HepG2 (cell line): ENCODE measurements around the gene LTB4R. TPM values are rescaled to one million over a fixed set of nuclear protein-coding genes. Genes with fewer than 3 reads are reported as not detected.

Source experiments
- AGO2 ChIP-seq: fragments of 200-400 bp; formaldehyde crosslinking; optimal IDR thresholded peaks from 2 replicates; pipeline ENCODE3; 2017; ENCODE audit warnings: mild to moderate bottlenecking, low read depth, low read length, moderate library complexity
- ZNF232 ChIP-seq: sonication (generic); formaldehyde crosslinking; IDR thresholded peaks from 2 replicates; pipeline ENCODE4 v1.4.0; 2020; ENCODE audit warnings: missing genetic modification reagents, borderline replicate concordance
- ZNF768 ChIP-seq: sonication (generic); formaldehyde crosslinking; IDR thresholded peaks from 2 replicates; pipeline ENCODE4 v1.4.0; 2020; ENCODE audit warnings: missing genetic modification reagents
- ZSCAN29 ChIP-seq: sonication (generic); formaldehyde crosslinking; conservative IDR thresholded peaks from 2 replicates; pipeline ENCODE4 v1.4.0; 2020; ENCODE audit warnings: mild to moderate bottlenecking, missing genetic modification reagents
- polyA plus RNA-seq, 8 experiments: library from polyadenylated mRNA; depleted of rRNA in 3 of 8; stranded (reverse) in 7 of 8; unstranded in 1 of 8; fragments of >200 nt; fragmentation: Illumina TruSeq in 4 of 8; extraction: Trizol in 4 of 8; gene quantifications; 2 replicates each; pipeline versions ENCODE4 v1.2.1 to v1.2.3, GENCODE V29; 2011 to 2016; ENCODE audit warnings: low read depth in 4 of 8, missing spikeins in 1 of 8, mixed read lengths in 1 of 8; ENCODE audit not compliant: insufficient read depth in 1 of 8
- total RNA-seq, 5 experiments: library from RNA; depleted of rRNA; stranded (reverse); fragments of >200 nt; fragmentation: Illumina TruSeq; extraction: Trizol; gene quantifications; 2 replicates each; pipeline ENCODE4 v1.2.3, GENCODE V29; 2016; ENCODE audit warnings: low read depth in 1 of 5
- TF ChIP-seq, protein P1 (sequence below): sonication (generic); formaldehyde crosslinking; IDR thresholded peaks from 2 replicates; pipeline ENCODE4 v1.4.0; 2020; ENCODE audit warnings: mild to moderate bottlenecking, low read depth, missing genetic modification reagents
- TF ChIP-seq, protein P2 (sequence below): sonication (generic); formaldehyde crosslinking; IDR thresholded peaks from 2 replicates; pipeline ENCODE4 v1.4.0; 2020; ENCODE audit warnings: mild to moderate bottlenecking, missing genetic modification reagents

LTB4R gene
- total and polyA plus RNA-seq, 2 of the 13 experiments (the other 11 are each of a cell fraction or from before 2014, with no cell fraction given), result 3.2 to 8.2 TPM

DNA sequence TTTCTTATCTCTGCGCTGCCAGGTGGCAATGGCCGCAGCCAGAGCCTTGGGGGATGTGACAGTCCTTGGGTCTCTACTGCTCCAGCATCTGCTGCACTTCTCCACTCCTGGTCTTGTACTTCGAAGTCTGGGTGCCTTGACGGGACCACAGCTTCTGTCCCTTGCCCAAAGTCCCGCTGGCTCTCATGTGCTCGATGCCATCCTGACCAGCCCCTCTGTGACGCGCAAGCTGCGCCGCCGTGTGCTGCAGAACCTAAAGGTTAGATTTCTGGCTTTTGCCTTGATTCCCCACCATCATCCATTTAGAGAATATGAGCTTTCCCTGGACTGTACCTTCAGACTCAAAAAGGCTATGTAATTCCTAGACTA lies 7.3 kb upstream of the LTB4R start (continued):
- TF ChIP-seq, protein P1, sequence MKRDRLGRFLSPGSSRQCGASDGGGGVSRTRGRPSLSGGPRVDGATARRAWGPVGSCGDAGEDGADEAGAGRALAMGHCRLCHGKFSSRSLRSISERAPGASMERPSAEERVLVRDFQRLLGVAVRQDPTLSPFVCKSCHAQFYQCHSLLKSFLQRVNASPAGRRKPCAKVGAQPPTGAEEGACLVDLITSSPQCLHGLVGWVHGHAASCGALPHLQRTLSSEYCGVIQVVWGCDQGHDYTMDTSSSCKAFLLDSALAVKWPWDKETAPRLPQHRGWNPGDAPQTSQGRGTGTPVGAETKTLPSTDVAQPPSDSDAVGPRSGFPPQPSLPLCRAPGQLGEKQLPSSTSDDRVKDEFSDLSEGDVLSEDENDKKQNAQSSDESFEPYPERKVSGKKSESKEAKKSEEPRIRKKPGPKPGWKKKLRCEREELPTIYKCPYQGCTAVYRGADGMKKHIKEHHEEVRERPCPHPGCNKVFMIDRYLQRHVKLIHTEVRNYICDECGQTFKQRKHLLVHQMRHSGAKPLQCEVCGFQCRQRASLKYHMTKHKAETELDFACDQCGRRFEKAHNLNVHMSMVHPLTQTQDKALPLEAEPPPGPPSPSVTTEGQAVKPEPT (CRISPR knock-in tag), result no peak
- TF ChIP-seq ZSCAN29, result no peak
- TF ChIP-seq ZNF232 (CRISPR knock-in tag), result peak; percentile 16; the same call in 1 of the 2 replicates
- peak; percentile 79 for TF ChIP-seq AGO2
- 0 out of 2 replicates have a peak, but pooled peaks have one; percentile 21 for TF ChIP-seq ZNF768
- TF ChIP-seq, protein P2, sequence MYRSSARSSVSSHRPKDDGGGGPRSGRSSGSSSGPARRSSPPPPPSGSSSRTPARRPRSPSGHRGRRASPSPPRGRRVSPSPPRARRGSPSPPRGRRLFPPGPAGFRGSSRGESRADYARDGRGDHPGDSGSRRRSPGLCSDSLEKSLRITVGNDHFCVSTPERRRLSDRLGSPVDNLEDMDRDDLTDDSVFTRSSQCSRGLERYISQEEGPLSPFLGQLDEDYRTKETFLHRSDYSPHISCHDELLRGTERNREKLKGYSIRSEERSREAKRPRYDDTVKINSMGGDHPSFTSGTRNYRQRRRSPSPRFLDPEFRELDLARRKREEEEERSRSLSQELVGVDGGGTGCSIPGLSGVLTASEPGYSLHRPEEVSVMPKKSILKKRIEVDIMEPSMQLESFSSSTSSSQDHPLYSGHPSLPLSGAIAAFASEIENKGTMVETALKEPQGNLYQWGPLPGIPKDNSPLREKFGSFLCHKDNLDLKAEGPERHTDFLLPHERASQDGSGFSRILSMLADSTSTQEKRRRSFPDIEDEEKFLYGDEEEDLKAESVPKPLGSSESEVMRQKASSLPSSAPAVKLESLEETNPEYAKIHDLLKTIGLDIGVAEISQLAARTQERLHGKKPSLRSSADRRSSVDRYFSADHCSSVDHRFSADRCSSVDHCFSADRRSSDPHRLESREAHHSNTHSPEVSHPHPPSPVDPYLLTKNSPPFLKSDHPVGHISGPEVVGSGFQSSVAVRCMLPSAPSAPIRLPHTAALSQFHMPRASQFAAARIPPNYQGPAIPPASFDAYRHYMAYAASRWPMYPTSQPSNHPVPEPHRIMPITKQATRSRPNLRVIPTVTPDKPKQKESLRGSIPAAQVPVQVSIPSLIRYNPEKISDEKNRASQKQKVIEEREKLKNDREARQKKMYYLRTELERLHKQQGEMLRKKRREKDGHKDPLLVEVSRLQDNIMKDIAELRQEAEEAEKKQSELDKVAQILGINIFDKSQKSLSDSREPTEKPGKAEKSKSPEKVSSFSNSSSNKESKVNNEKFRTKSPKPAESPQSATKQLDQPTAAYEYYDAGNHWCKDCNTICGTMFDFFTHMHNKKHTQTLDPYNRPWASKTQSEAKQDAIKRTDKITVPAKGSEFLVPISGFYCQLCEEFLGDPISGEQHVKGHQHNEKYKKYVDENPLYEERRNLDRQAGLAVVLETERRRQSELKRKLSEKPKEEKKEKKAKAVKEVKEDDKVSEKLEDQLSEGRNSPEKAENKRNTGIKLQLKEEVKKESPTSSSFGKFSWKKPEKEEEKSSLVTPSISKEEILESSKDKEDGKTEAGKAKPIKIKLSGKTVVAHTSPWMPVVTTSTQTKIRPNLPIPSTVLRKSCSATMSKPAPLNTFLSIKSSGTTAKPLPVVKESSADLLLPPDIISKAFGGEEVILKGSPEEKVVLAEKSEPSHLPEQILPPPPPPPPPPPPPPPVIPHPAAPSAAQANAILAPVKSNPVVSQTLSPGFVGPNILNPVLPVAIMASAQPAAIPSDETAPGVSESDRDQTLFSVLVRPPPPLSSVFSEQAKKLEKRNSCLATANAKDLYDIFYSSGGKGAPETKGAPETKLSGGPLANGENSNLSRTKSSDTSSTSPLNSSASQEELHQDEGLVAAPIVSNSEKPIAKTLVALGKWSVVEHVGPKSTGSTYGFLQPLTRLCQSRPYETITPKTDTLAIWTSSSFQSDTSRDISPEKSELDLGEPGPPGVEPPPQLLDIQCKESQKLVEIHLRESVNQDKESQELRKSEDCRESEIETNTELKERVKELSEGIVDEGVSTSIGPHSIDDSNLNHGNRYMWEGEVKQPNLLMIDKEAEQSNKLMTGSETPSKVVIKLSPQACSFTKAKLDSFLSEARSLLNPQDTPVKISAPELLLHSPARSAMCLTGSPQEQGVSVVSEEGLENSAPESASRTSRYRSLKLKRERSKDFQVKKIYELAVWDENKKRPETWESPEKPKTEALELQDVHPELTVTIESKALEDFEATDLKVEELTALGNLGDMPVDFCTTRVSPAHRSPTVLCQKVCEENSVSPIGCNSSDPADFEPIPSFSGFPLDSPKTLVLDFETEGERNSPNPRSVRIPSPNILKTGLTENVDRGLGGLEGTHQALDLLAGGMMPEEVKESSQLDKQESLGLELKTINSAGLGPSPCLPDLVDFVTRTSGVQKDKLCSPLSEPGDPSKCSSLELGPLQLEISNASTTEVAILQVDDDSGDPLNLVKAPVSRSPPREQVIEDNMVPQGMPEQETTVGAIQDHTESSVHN, result no peak
